NCI-H1048 (cell line): ENCODE measurements around the gene PHPT1.
"Not testable (repeated sequence)": the region's sequence is repeated elsewhere in the genome, so short reads cannot be mapped to it uniquely, and the experiment has no call there.

Experiments used
- DNase-seq: peaks from one replicate; lab custom pipeline; 2025; lab: John Stamatoyannopoulos, UW

Gene PHPT1

GRCh38 chr9:136823136-136824046, 25.8 kb upstream of the PHPT1 start:
- no peak for DNase-seq

- DNase-seq, result no peak
These were observed 24.5 kb upstream of the PHPT1 start for GRCh38 chr9:136824496-136825225.

- no peak for DNase-seq
These were observed 23.7 kb upstream of the PHPT1 start for GRCh38 chr9:136825295-136826187.

- DNase-seq, result no peak
These were observed 23.0 kb upstream of the PHPT1 start for GRCh38 chr9:136826188-136826541.

- DNase-seq, result no peak
These were observed 22.3 kb upstream of the PHPT1 start for GRCh38 chr9:136826703-136827582.

- DNase-seq, result no peak
These were observed 21.3 kb upstream of the PHPT1 start for GRCh38 chr9:136827794-136828473.

- DNase-seq, result no peak
These were observed 20.6 kb upstream of the PHPT1 start for GRCh38 chr9:136828474-136829140.

GRCh38 chr9:136829412-136829811, 19.8 kb upstream of the PHPT1 start:
- DNase-seq, result no peak

GRCh38 chr9:136829981-136830885, 19.0 kb upstream of the PHPT1 start:
- DNase-seq, result no peak

- DNase-seq, result no peak
These were observed 18.0 kb upstream of the PHPT1 start for GRCh38 chr9:136831002-136831719.

- DNase-seq, result no peak
These were observed 17.5 kb upstream of the PHPT1 start for GRCh38 chr9:136831720-136832104.

- no peak for DNase-seq
These were observed 16.6 kb upstream of the PHPT1 start for GRCh38 chr9:136832581-136832980.

GRCh38 chr9:136833381-136834048, 15.7 kb upstream of the PHPT1 start:
- not testable (repeated sequence) for DNase-seq

- no peak for DNase-seq
These were observed 13.9 kb upstream of the PHPT1 start for GRCh38 chr9:136835162-136835931.

GRCh38 chr9:136835932-136836904, 13.0 kb upstream of the PHPT1 start:
- DNase-seq, result no peak
